ENCODE results near the gene OXTR.

The OXTR gene

DNA sequence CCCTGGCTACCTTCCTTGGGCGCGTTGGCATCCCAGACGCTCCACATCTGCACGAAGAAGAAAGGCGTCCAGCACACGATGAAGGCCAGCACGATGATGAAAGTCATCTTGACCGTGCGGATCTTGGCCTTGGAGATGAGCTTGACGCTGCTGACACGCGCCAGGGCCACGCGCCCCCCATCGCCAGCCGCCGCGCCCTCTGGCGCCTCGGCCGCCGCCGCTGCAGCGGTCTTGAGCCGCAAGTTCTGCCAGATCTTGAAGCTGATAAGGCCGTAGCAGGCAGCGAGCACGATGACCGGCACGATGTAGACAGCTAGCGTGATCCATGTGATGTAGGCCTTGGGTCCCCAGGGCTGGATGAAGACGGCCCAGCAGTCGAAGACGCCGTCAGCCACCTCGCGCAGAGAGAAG is 2.2 kb downstream of the OXTR start:
- no peak for DNase-seq

DNA sequence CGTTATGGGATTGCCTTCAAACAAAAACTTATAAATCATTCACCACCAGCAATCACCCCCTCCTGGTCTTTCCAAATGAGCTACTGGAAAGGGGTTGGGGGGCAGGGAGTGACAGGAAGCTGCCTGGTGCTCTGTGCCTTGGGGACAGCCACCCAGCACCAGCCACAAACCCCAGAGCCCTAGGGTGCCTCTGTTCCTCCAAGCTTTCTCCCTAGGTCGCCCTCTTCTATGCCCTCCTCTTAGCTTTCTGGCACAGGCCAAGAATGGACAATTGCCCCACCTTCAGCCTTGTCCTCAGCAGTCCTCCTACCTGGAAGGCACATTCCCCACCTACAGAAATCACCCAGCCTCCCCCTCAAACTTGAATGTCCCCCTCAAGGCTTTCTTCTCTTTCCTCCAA is 3.3 kb downstream of the OXTR start:
- DNase-seq, result no peak

DNA sequence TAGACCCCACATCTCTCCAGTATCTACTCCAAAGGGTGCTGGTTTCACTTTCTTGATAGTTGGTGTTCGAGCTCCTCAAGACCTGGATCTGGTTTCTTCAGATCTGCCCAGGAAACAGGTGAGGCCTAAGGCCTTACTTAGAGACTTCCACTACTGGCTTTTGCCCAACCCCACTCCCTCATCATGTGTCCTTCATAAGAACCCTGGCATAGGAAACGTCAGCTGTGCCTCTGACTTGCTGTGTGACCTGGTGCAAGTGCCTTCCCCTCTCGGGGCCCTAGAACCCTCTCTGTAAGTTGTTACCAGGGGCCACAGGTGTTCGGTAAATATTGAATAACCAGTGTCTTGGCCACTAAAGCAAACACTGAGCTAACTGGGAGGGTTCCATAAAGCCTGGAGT is 3.9 kb downstream of the OXTR start:
- no peak for DNase-seq

DNA sequence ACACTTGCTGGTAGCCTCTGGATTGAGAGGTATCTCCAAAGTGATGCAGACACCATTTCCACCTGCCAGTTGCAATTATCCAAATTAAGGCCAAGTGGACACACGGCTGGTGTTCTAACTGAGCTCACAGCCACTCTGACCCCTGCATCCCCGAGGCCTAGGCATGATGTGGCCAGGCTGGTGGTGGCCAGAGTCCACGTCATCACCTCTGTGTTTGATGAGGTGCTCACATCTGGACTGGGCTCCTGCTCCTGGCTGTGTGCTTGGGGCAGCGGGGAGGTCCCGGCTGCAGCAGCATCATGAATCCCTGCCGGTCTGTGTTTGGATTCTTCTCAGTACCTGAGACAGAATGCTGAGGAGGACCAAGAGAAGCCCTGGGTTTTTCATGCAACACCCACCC is 4.9 kb downstream of the OXTR start:
- DNase-seq, result no peak

DNA sequence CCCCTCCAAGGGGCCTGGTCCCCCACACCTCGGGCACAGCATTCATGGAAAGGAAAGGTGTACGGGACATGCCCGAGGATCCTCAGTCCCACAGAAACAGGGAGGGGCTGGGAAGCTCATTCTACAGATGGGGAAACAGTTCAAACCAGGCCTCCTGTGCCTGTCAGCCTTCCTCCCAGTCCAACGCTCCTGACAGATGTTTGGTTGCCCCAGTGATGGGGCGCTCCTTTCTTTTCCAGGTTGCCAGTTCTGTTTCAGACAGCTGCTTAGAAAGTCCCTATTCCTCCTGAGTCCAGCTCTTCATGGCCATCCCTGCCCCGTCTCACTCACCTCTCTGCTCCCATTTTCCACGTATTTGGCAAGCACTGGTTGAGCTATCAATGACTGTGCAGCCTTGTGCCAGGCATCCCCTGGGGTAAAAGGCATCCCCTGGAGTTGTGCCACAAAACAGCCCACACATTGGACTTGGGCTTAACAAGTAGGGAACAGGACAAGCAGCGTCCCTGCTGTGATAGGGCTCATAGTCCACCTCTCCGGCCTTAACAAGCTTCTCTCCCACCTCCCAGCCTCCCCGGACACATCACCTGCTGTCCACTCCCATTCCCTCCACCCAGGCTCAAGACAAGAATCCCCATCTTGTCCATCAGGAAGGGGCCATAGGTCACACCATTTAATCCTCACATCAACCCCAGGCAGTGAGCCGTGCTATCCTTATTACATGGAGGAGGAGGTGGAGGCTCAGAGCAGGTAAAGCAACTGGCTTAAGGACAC is 6.6 kb downstream of the OXTR start:
- DNase-seq, result no peak

DNA sequence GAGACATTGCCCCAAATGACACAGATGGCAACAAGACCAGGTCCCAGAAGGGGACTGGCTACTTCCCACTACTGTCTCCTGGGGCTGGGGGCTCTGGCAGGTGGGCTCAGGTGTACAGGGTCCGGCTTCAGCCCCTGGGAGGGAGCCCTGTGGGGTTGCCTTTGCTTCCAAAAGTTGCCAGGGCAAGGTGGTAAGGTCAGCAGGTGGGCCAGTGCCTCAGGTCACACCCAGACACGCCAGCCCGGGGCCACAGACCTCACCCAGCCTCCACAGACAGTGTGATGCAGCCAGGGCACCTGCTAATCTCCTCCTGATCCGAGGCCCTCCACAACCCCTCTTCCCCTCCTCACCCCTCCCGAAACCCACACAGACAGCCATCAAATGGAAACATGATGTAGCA is 7.5 kb downstream of the OXTR start:
- DNase-seq, result no peak

DNA sequence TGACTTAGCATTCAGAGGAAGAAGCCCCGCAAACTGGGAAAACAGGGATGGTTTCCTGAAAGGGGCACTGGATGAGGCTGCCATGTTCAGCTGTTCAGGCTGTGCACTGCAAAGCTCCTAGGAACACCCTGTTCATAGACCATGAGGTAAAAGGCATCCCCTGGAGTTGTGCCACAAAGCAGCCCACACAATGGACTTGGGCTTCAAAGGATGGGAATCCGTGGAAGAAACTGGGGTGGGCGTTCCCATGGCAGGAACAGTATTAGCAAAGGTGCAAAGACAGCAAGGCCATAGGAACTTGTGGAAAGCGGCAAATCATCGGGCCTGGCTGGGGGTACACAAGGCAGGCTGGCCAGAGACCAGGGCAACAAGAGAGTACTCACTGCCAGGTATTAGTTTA is 8.9 kb downstream of the OXTR start:
- DNase-seq, result no peak

DNA sequence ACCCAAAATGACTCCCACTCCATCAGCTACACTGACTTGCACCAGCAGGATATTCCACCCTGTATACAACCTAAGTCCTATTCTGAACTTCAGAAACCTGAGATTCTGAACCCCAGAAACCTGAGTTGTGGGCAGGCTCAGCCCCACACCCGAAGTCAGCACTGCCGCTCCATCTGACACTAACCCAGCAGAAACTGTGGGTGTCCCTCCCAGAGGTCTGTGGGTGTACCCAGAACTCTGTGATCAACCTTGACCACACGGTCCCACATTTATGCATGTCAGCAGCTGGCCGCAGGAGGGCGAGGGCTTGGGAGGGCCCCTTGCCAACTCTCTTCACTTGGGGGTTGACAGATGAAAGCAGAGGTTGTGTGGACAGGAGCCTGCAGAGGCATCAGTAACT is 9.3 kb downstream of the OXTR start:
- DNase-seq, result no peak

DNA sequence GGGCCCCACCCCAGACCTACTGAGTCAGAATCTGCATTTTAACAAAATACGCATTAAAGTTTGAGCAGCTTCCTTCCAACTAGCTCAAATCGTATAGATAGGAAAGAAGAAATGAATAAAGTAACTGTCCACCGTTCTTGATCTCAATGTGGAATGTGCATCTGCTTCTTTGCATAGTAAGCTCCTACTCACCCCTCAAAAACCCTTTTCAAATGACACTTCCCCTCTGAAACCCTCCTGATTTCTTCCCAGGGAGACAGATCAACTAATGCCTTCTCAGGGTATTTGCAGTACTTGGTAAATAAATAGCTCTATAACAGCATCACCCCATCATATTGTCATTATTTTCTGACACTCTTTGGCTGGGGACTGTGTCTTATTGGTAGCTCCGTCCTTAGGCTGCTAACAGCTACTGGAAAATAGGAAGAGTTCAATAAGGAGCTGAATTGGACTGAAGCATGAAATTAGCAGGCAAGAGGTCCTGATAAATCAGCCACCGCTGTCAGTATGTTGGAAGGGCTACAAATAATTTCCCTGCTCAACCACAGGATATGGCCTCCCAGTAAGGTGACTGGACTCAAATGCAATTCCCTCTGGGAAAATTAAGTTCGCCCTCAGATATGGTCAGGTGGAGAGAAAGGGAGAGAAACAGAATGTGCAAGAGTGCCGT is 10.2 kb downstream of the OXTR start:
- no peak for DNase-seq

DNA sequence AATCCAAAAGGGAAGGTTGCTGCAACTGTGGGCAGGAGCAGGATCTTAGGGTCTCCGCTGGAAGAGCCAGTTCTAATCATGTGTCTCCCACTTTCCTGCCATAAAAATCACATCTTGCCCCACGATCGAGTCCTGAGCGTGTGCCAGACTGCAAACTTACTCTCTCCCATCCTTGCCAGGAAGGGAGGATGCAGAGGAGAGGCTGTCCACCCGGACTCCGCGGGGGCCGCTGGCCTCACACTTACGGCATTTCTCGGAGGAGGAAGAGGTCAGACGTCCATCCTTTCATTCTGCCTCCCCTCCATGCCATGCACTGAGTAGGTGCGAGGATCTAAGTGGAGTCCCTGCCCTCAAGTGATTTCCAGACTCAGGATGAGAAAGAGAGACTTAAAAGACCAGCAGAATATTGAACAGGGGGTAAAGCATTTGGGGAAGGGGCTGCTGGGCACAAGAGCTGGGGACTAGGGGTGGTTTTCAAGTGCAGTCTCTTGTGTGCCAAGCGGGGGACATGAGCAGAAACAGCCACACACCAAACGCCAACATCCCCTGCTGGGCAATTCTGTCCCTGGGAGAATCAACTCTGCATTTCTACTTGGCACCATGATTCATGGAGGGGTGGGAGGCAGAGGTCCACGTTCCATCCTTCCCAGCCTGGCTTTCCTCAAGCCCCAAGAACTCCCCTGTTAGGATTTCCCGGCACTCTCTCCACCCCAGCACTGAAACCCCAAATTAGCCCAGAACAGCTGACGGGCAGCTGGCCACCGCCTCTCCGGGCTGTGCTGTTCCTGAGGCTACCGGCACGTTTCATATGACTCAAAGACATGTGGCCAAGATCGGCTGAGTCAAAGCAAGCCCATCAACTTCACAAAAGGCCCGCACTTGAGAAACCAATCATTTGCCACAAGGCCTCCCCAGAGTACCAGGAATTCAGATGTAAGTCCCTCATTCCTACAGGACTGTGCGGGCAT is 11.6 kb downstream of the OXTR start:
- no peak for DNase-seq

DNA sequence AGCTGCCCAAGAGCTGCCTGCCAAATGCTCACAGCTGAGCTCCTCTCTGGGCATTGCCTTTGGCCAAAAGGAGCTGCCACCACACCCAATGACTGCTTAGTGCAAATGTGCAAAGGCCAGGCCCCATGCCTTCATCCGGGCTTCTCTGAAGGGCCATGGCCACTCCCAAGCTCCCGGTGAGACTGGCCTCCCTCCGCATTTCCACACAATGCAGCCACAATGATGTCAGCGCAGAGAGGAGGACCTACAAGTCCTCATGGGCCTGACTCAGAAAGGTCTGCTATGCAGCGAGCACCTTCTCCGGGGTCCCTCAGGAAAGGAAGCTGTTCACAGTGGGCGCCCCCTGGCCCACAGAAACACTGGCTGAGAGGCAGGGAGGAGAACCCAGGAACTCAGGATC is 12.7 kb downstream of the OXTR start:
- no peak for DNase-seq

DNA sequence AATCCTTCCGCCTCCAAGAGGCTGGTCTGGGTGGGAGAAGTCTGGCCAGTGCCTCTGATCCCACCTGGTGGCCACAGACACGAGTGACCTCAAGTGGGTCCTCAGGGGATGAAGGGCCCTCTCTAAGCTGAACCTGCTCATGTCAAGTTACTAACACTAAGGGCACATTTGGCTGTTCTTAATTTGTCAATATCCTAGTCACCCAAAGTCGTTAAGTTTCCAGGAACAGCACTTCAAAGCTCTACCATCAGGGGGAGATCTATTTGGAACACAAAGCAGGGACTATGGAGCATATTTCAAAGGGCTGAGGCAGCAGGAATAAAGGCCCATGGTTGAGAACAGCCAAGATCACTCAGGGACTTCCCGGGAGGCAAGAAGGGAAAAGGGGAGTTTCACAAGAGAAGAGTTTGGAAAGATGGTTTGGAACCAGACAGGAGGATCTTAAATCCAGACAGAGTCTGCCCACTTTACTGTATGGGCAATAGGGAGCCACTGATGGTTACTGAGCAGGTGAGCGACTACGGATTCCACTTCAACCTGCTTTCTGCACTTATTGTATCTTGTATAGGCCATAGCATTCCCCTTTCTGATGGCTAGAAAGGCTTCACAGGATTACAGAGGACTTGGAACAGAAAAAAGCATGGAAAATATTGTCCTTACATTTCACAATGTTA is 13.7 kb downstream of the OXTR start:
- DNase-seq, result no peak

DNA sequence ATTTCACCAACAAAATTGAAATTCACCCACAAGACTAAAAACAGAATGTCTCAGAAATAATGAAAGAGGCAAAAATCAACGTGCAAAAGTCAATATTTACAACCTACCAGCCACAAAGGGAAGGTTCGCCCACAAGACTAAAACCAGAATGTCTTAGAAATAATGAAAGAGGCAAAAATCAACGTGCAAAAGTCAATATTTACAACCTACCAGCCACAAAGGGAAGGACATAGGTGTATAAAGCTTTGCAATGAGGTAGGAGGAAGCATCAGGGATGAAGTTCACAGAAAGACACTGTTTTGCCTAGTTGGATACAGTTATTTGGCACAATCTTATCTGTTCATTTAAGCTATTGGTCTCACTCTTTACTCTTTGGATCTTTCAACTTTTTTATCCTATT is 14.3 kb downstream of the OXTR start:
- DNase-seq, result no peak

DNA sequence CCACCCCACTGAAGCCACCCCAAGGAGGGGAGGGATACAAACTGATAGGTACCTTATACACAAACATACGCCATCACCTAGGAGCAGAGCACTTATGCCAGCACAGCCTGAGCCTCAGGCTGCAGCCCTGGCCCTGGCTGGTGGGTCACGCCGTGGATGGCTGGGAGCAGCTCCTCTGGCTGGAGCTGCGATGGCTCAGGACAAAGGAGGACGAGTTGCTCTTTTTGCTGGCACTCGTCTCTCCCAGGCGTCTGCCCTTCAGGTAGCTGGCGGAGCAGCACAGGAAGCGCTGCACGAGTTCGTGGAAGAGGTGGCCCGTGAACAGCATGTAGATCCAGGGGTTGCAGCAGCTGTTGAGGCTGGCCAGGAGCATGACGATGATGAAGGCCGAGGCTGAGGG is 16.6 kb downstream of the OXTR start:
- DNase-seq, result no peak

DNA sequence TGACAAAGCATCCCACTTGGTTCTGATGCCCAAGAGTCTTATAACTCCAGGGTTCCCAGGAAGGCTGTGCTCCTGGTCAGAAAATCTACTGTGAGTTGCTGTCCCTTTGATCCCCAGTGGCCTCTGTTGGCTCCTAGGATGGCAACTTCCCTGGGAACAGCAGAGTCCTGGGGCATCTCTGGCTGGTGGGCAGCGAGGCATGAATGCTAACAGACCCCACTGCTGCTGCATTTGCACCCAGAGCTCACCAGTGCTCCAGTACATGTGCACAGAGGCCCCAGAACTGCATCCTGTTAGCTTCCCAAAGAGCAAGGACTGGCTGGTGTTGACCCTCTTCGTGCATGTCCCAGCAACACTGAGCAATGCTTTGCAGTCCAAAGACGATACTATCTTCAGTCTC is 20.1 kb downstream of the OXTR start:
- no peak for DNase-seq

DNA sequence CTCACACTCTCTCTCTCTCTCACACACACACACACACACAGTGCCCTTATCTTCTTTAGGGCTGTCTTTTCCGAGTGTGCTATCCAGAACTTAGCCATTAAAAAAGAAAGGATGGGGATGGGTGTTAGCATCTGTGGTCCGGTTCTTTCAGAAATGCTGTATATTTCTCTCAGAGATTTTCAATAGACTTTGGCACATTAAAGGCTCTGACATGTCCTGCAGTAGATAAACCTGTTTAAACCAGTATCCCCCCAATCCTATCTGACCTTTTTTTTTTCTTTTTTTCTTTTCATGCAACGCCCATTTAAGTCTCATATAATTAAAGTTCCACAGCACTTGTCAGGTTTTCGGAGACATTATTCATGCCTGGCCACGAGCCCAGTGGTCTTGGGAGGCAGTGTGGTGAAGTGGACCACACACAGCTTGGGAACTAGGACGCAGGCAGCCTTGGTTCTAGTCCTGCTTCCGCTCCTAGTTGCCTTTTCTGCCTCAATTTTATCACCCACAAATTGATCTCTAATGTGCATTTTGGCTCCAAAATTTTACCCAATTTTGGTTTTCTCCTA is 22.6 kb downstream of the OXTR start:
- DNase-seq, result no peak

DNA sequence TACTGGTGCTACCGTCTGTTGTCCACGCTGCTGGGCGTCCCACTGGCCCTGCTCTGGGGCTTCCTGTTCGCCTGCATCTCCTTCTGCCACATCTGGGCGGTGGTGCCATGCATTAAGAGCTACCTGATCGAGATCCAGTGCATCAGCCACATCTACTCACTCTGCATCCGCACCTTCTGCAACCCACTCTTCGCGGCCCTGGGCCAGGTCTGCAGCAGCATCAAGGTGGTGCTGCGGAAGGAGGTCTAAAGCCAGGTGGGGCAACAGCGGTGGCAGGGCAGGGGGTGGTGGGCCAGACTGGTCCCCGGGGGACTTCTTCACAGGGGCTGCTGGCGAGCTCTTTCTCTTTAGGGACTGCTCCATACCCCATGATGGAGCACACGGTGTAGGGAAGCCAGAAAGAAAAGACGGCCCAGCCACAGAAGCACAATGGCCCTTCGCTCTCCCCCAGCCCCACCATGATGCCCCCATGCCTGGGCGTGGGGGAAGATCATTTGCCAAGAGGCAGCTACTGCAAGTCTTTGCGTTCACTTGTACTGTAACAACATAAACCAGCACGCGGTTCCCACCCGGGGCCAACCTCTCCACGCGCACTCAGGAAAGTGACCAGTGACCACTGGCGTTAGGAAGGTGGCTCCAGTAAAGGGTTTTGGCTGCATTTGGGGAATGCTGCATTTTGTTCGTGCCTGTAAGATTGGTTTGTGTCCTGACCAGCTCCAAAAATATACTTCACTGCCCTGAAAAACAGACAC is 23.6 kb downstream of the OXTR start:
- DNase-seq, result no peak

DNA sequence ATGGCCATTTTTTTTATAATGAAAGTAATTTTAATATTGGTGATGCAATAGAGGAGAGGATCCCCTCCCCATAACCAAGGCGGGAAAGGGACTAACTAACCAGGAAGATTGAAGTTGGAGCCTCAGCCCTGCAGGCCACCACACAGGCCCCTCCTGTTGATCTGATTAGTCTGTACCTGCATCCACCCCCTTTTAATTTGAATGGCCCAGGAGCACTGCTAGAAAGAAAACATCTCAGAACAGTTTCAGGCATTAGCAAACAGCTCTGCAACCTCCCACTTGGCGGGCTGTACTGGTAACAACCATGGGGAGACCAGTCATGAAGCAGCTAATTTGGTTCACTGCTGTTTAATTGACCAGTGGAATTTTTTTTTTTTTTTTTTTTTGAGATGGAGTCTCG is 25.5 kb downstream of the OXTR start:
- no peak for DNase-seq

DNA sequence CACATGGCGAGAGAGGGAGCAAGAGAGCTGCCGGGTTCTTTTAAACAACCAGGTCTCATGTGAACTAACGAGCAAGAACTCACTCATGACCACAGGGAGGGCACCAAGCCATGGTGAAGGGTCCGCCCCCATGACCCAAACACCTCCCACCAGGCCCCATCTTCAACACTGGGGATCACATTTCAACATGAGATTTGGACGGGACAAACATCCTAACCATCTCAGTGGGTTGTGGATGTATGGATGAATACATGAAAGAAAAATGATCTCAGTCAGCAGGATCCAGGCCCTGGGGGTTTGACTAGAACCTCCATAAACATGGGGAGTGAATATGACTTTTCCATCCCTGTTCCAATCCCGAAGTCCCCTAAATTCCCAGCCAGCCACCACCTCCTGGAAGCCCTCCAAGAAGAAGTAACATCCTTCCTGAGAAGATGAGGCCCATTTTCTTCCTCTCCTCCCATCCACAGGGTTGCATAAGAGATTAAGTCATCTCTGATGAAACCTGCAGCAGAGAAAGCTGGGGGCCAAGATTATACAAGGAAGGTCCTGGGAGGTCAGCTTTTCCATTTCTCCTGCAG is 26.3 kb downstream of the OXTR start:
- DNase-seq, result no peak

DNA sequence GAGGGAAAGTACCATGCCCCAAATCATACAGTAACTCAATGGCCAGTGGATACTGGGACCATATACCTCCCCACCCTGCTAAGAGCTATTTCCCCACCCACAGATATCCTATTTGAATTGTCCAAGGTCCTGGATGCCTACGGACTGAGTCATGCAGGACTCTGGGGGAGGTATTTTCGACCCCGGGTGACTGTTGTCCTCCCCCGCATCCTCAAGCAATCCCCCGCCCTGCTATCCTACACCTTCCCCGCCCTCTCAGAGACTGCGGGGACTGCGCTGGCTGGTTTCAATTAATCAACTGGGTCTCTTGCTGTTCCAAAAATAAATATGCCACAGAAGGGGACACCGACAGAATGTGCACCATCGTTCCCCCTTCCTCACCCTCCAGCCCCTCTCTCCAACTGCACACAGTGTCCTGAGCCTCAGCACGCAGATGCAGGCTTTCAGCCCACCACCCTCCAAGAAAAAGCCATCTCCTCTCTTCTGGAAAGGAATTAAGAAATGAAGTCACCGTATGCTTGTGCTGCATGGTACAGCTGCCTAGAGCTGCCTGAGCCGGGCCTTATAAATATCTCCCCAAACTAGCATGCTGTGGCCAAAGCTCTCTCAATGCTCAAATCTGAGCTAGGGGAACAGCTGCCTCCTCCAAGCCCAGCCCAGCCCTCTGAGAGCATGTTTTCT is 27.7 kb downstream of the OXTR start:
- no peak for DNase-seq

Data from NCI-H1105 (cell line).